ENCODE results near the gene TC2N. TPM values are rescaled to one million over a fixed set of nuclear protein-coding genes. Genes with fewer than 3 reads are reported as not detected.

Gene TC2N
- total and polyA plus RNA-seq, 9 of the 15 experiments (the other 6 are each of a cell fraction or from before 2014, with no cell fraction given): 2.0 to 12.5 (median 7.3) TPM

DNA sequence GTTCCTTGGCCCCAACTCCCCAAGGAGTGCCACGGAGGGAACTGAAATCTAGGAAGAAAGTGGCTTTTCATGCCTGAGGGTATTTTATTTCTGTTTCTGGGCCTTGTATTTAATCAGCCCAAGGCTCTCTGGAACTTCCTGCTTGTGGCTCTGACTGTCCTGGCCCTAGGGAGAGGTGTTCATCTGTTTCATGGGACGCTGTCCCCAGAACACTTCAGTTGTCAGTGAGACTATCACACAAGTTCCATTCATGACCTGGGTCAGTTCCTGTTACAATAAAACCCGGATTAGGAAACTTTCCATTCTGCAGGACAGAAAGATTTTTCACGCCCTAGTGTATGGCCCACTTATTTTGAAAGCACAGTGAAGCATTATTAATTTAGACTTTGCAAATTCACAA lies 18.5 kb upstream of the TC2N start:
- Histone ChIP-seq H3K79me2 (ENCODE audit: control insufficient read depth, insufficient read depth, low read length) (no peaks in the 10 kb centered on the region), H3K4me3 (no peak overlapping the region), H3K36me3 (ENCODE audit: control insufficient read depth, insufficient read depth, low read length) (no peaks in the 10 kb centered on the region), H4K20me1 (replicated peaks; ENCODE audit: control insufficient read depth, insufficient read depth, low read length) (no peaks in the 10 kb centered on the region), H3K27me3 (ENCODE audit: control insufficient read depth in 2 of 2, insufficient read depth in 2 of 2, low read length in 2 of 2) (peaks cover 0 to 8% of the 10 kb centered on the region in 2 experiments; a peak in 1 of 5 replicates), H3K27ac (ENCODE audit: extremely low read depth, low read depth, low read length) (no peak overlapping the region), H3K4me2 (ENCODE audit: insufficient read depth, low read length) (no peak overlapping the region), H2AFZ (ENCODE audit: low read depth, low read length) (no peak overlapping the region), H3K9me3 (replicated peaks; ENCODE audit: control insufficient read depth, insufficient read depth, low read depth, low read length) (no peaks in the 10 kb centered on the region), H3K4me1 (replicated peaks in 1 of 2; ENCODE audit: control insufficient read depth in 2 of 2, insufficient read depth in 2 of 2, low read length in 2 of 2) (no peaks in the 10 kb centered on the region; a peak in 2 of 5 replicates), H3K9me1 (ENCODE audit: control insufficient read depth, insufficient read depth, low read length) (no peaks in the 10 kb centered on the region), H3K9ac (ENCODE audit: insufficient read depth in 1 of 2, low read depth in 2 of 2, low read length in 2 of 2) (no peak overlapping the region)
- ChIA-PET CTCF (ENCODE audit: low intra/inter-chr PET ratio) (no interaction called here), POLR2A (no interaction called here)
- BruUV-seq (replicated peaks): no TSS peak
- FAIRE-seq (no peak), DNase-seq (ENCODE audit: extremely low read depth in 1 of 4, low spot score in 3 of 4) (no peak), ATAC-seq (no peak)
- 6% methylated on average over 3 of the region's 4 CpGs for WGBS (ENCODE audit: insufficient coverage, low coverage, missing lambda C conversion rate)
- TF ChIP-seq ZFP30 (CRISPR knock-in tag; IDR thresholded peaks at IDR 0.05; ENCODE audit: borderline replicate concordance) (no peak), KLF6 (CRISPR knock-in tag; IDR thresholded peaks at IDR 0.05; ENCODE audit: borderline replicate concordance) (no peak), TAL1 (IDR thresholded peaks at IDR 0.05) (no peak), TCF7 (IDR thresholded peaks at IDR 0.05; ENCODE audit: borderline replicate concordance) (no peak), ZNF699 (CRISPR knock-in tag; IDR thresholded peaks at IDR 0.05; ENCODE audit: insufficient replicate concordance) (no peak), PCBP2 (IDR thresholded peaks at IDR 0.05; ENCODE audit: low read depth, low read length, poor library complexity, severe bottlenecking) (no peak), MAFK (IDR thresholded peaks at IDR 0.05; ENCODE audit: low read length) (no peak), BRD9 (IDR thresholded peaks at IDR 0.05; ENCODE audit: low read depth, partially characterized antibody) (no peak)
- TF ChIP-seq, protein P1, sequence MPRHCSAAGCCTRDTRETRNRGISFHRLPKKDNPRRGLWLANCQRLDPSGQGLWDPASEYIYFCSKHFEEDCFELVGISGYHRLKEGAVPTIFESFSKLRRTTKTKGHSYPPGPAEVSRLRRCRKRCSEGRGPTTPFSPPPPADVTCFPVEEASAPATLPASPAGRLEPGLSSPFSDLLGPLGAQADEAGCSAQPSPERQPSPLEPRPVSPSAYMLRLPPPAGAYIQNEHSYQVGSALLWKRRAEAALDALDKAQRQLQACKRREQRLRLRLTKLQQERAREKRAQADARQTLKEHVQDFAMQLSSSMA (CRISPR knock-in tag; IDR thresholded peaks at IDR 0.05): no peak
- in situ Hi-C loops (cut with MboI) (no loop called here), intact Hi-C loops (cut with micrococcal nuclease) (no loop called here)
